ENCODE measurements around the gene BRWD1.

BRWD1 gene

DNA sequence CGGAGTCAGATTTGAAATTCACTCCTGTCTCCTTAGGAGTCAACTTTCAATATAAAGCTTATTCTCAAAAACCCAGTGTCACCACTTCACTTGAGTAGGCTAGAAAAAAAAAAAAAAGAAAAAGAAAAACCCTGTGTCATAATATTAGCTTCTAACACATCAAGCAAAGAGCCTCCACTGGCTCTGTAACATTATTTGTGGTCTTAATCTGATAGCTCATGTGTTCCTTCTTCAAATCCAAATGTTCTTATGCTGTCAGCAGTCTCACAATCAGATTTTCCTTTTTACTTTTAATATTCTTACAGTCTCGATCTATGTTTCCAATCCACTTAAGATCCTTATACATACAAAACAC is 104.1 kb downstream of the BRWD1 start:
- Histone ChIP-seq H3K27ac (ENCODE audit: low read length) (no peak overlapping the region), H3K4me1 (ENCODE audit: insufficient read depth, low read length) (no peaks in the 10 kb centered on the region)
- no peak for TF ChIP-seq EZH2 (IDR thresholded peaks at IDR 0.05; ENCODE audit: borderline replicate concordance, low read depth, low read length, severe bottlenecking)
- TF ChIP-seq, protein P1, sequence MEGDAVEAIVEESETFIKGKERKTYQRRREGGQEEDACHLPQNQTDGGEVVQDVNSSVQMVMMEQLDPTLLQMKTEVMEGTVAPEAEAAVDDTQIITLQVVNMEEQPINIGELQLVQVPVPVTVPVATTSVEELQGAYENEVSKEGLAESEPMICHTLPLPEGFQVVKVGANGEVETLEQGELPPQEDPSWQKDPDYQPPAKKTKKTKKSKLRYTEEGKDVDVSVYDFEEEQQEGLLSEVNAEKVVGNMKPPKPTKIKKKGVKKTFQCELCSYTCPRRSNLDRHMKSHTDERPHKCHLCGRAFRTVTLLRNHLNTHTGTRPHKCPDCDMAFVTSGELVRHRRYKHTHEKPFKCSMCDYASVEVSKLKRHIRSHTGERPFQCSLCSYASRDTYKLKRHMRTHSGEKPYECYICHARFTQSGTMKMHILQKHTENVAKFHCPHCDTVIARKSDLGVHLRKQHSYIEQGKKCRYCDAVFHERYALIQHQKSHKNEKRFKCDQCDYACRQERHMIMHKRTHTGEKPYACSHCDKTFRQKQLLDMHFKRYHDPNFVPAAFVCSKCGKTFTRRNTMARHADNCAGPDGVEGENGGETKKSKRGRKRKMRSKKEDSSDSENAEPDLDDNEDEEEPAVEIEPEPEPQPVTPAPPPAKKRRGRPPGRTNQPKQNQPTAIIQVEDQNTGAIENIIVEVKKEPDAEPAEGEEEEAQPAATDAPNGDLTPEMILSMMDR (IDR thresholded peaks at IDR 0.05; ENCODE audit: borderline replicate concordance, extremely low read depth, low read length, poor library complexity, severe bottlenecking): no peak

DNA sequence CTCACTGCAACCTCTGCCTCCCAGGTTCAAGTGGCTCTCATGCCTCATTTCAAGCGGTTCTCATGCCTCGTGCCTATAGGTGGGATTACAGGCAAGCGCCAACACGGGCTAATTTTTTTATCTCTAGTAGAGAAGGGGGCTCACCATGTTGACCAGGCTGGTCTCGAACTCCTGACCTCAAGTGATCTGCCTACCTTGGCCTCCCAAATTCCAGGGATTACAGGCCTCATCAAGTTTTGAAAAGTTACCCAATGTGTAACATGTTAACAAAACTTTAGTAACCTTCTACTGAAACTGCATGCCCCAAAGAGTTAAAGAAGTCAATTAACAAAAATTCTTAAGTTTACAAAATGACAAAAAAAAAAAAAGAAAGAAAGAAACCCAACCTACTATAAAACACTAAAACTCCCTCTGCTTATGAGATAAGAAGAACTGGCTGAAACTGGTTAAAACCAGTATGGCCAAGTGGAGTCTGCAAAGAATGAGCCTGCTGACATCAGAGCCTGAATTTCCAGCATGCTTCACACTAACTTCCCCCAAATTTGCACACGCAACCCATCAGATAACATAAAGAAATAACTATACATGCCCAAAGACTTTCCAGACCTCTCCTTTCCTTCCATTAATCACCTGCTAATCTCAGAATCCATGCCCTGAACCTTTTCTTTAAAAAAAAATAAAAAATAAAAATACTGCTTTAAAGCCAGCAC is 104.7 kb downstream of the BRWD1 start:
- Histone ChIP-seq H3K9me3 (ENCODE audit: insufficient read depth, low read length, severe bottlenecking) (no peaks in the 10 kb centered on the region), H3K4me1 (ENCODE audit: insufficient read depth, low read length) (no peaks in the 10 kb centered on the region), H3K9ac (ENCODE audit: low read depth, low read length) (no peak overlapping the region), H3K4me3 (ENCODE audit: low read depth in 1 of 2, low read length in 2 of 2) (no peak overlapping the region), H3K36me3 (ENCODE audit: insufficient read depth, low read length) (peaks cover 86% of the 10 kb centered on the region), H3K27me3 (ENCODE audit: insufficient read depth, low read length, poor library complexity) (no peaks in the 10 kb centered on the region), H3K4me2 (ENCODE audit: insufficient read depth, low read length) (no peak overlapping the region), H4K20me1 (ENCODE audit: insufficient read depth, low read length) (no peaks in the 10 kb centered on the region), H2AFZ (ENCODE audit: low read depth, low read length) (no peak overlapping the region), H3K79me2 (ENCODE audit: insufficient read depth, low read length) (no peaks in the 10 kb centered on the region), H3K27ac (ENCODE audit: low read length) (no peak overlapping the region)
- no peak for ATAC-seq (ENCODE audit: insufficient read depth, low read depth)
- TF ChIP-seq EZH2 (IDR thresholded peaks at IDR 0.05; ENCODE audit: borderline replicate concordance, low read depth, low read length, severe bottlenecking): no peak
- TF ChIP-seq, protein P1 (IDR thresholded peaks at IDR 0.05; ENCODE audit: borderline replicate concordance, extremely low read depth, low read length, poor library complexity, severe bottlenecking): no peak
- no peak for DNase-seq

More for the DNA sequence above, 104.1 kb downstream of the BRWD1 start:
- no peak for DNase-seq
- H3K79me2 ChIP-seq (ENCODE audit: insufficient read depth, low read length): no peaks in the 10 kb centered on the region
- no peaks in the 10 kb centered on the region for H3K9me3 ChIP-seq (ENCODE audit: insufficient read depth, low read length, severe bottlenecking)
- no peak overlapping the region for H3K9ac ChIP-seq (ENCODE audit: low read depth, low read length)
- H4K20me1 ChIP-seq (ENCODE audit: insufficient read depth, low read length): no peaks in the 10 kb centered on the region
- H3K27me3 ChIP-seq (ENCODE audit: insufficient read depth, low read length, poor library complexity): no peaks in the 10 kb centered on the region
- H2AFZ ChIP-seq (ENCODE audit: low read depth, low read length): no peak overlapping the region
- no peak overlapping the region for H3K4me3 ChIP-seq (ENCODE audit: low read depth in 1 of 2, low read length in 2 of 2)
- ATAC-seq (ENCODE audit: insufficient read depth, low read depth): no peak
- H3K4me2 ChIP-seq (ENCODE audit: insufficient read depth, low read length): no peak overlapping the region
- H3K36me3 ChIP-seq (ENCODE audit: insufficient read depth, low read length): peaks cover 89% of the 10 kb centered on the region

DNA sequence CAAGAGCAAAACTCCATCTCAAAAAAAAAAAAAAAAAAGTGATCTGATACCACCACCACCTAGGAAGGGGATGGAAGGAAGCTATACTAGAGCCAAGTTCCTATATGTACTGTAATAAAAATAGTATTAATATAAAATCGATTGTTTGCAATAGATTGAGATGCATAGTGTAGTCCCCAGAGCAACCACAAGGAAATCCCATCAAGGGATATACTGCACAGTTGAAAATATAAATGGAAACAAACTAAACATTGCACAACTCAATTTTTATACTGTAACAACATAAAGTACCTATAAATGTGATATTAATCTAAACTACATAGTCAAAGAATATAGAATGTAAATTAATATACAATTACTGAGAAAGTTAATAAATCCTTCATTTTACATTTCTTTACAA is 109.3 kb downstream of the BRWD1 start:
- H3K4me1 ChIP-seq (ENCODE audit: insufficient read depth, low read length): no peaks in the 10 kb centered on the region
- H3K9ac ChIP-seq (ENCODE audit: low read depth, low read length): no peak overlapping the region
- H4K20me1 ChIP-seq (ENCODE audit: insufficient read depth, low read length): no peaks in the 10 kb centered on the region
- ATAC-seq (ENCODE audit: insufficient read depth, low read depth) (peak; percentile 42; the same call in 1 of the 3 replicates), DNase-seq (no peak)
- TF ChIP-seq, protein P1 (IDR thresholded peaks at IDR 0.05; ENCODE audit: borderline replicate concordance, extremely low read depth, low read length, poor library complexity, severe bottlenecking): no peak
- TF ChIP-seq EZH2 (IDR thresholded peaks at IDR 0.05; ENCODE audit: borderline replicate concordance, low read depth, low read length, severe bottlenecking): no peak
- H3K27ac ChIP-seq (ENCODE audit: low read length): no peak overlapping the region
- H3K4me2 ChIP-seq (ENCODE audit: insufficient read depth, low read length): no peak overlapping the region
- H3K4me3 ChIP-seq (ENCODE audit: low read depth in 1 of 2, low read length in 2 of 2): no peak overlapping the region
- H3K36me3 ChIP-seq (ENCODE audit: insufficient read depth, low read length): peaks cover 91% of the 10 kb centered on the region
- H3K27me3 ChIP-seq (ENCODE audit: insufficient read depth, low read length, poor library complexity): no peaks in the 10 kb centered on the region
- no peak overlapping the region for H2AFZ ChIP-seq (ENCODE audit: low read depth, low read length)
- H3K79me2 ChIP-seq (ENCODE audit: insufficient read depth, low read length): no peaks in the 10 kb centered on the region
- no peaks in the 10 kb centered on the region for H3K9me3 ChIP-seq (ENCODE audit: insufficient read depth, low read length, severe bottlenecking)
